Neural crest cell (in vitro differentiated cells): ENCODE results near the gene MELTF. TPM values are rescaled to one million over a fixed set of nuclear protein-coding genes. Genes with fewer than 3 reads are reported as not detected.
A peak's percentile ranks its signal among the peaks of the same experiment; 100 is the strongest.

Source experiments
- DNase-seq: peaks from one replicate; pipeline ENCODE4 v3.0.0; 2021; ENCODE audit warnings: low read depth, mixed read lengths, low spot score
- H3K27ac Mint-ChIP-seq: one replicate; pipeline ENCODE4 v1.8.0; 2021; ENCODE audit warnings: mild to moderate bottlenecking, mixed read lengths; ENCODE audit not compliant: unreplicated experiment
- H3K27me3 Mint-ChIP-seq: 2 replicates; pipeline ENCODE4 v1.8.0; 2021; ENCODE audit warnings: low read depth, mild to moderate bottlenecking, mixed read lengths
- H3K36me3 Mint-ChIP-seq: 2 replicates; pipeline ENCODE4 v1.8.0; 2021; ENCODE audit warnings: low read depth, mild to moderate bottlenecking, mixed read lengths
- H3K4me1 Mint-ChIP-seq: 2 replicates; pipeline ENCODE4 v1.8.0; 2021; ENCODE audit warnings: mixed read lengths
- H3K4me3 Mint-ChIP-seq: one replicate; pipeline ENCODE4 v1.8.0; 2021; ENCODE audit warnings: mild to moderate bottlenecking, mixed read lengths
- H3K9me3 Mint-ChIP-seq: 2 replicates; pipeline ENCODE4 v1.8.0; 2021; ENCODE audit warnings: mixed read lengths
- CTCF ChIP-seq: fragments of 200-600 bp; sonication (generic); conservative IDR thresholded peaks from 2 replicates; pipeline ENCODE4 v1.5.0; 2021; ENCODE audit warnings: antibody characterized with exemption, mild to moderate bottlenecking
- total RNA-seq: library from RNA; stranded (reverse); gene quantifications from 2 replicates; pipeline ENCODE4 v1.2.1, GENCODE V29; 2021

MELTF gene
- total RNA-seq, 1 donor from 2014 or later, result 3.9 TPM

- H3K36me3 Mint-ChIP-seq, result no peaks in the 10 kb centered on the region
- H3K4me1 Mint-ChIP-seq, result peaks cover 13% of the 10 kb centered on the region
- H3K27ac Mint-ChIP-seq, result no peak overlapping the region
- peak overlapping the region; percentile 4 for H3K4me3 Mint-ChIP-seq
- no peaks in the 10 kb centered on the region for H3K9me3 Mint-ChIP-seq
- DNase-seq, result no peak
- no peak for TF ChIP-seq CTCF
- H3K27me3 Mint-ChIP-seq, result no peaks in the 10 kb centered on the region
These were observed 29.4 kb downstream of the MELTF start for GRCh38 chr3:197000211-197000610.

- H3K9me3 Mint-ChIP-seq, result no peaks in the 10 kb centered on the region
- TF ChIP-seq CTCF, result no peak
- no peak overlapping the region for H3K27ac Mint-ChIP-seq
- DNase-seq, result no peak
- no peak overlapping the region for H3K4me3 Mint-ChIP-seq
- H3K36me3 Mint-ChIP-seq, result no peaks in the 10 kb centered on the region
- peaks cover 8% of the 10 kb centered on the region for H3K4me1 Mint-ChIP-seq
- H3K27me3 Mint-ChIP-seq, result no peaks in the 10 kb centered on the region
These were observed 30.5 kb downstream of the MELTF start for GRCh38 chr3:196998966-196999760.

- no peak for TF ChIP-seq CTCF
- Mint-ChIP-seq H3K27ac (no peak overlapping the region), H3K9me3 (no peaks in the 10 kb centered on the region), H3K27me3 (no peaks in the 10 kb centered on the region), H3K4me3 (no peak overlapping the region), H3K4me1 (peaks cover 5% of the 10 kb centered on the region), H3K36me3 (no peaks in the 10 kb centered on the region)
- no peak for DNase-seq
These were observed 32.3 kb downstream of the MELTF start for GRCh38 chr3:196997311-196997710.

GRCh38 chr3:196996454-196997265 is 33.0 kb downstream of the MELTF start:
- Mint-ChIP-seq H3K4me1 (peaks cover 3% of the 10 kb centered on the region), H3K4me3 (no peak overlapping the region), H3K27ac (no peak overlapping the region), H3K27me3 (no peaks in the 10 kb centered on the region), H3K9me3 (no peaks in the 10 kb centered on the region), H3K36me3 (no peaks in the 10 kb centered on the region)
- no peak for DNase-seq
- no peak for TF ChIP-seq CTCF

- H3K9me3 Mint-ChIP-seq, result no peaks in the 10 kb centered on the region
- no peak overlapping the region for H3K4me3 Mint-ChIP-seq
- no peak overlapping the region for H3K27ac Mint-ChIP-seq
- TF ChIP-seq CTCF, result no peak
- H3K4me1 Mint-ChIP-seq, result no peaks in the 10 kb centered on the region
- no peaks in the 10 kb centered on the region for H3K27me3 Mint-ChIP-seq
- DNase-seq, result no peak
- H3K36me3 Mint-ChIP-seq, result no peaks in the 10 kb centered on the region
These were observed 33.8 kb downstream of the MELTF start for GRCh38 chr3:196995646-196996355.
